HG02759 (cell line): ENCODE measurements around the gene RNF113A.
A peak's percentile ranks its signal among the peaks of the same experiment; 100 is the strongest.
"Not testable (repeated sequence)": the region's sequence is repeated elsewhere in the genome, so short reads cannot be mapped to it uniquely, and the experiment has no call there.

Experiments used
- ATAC-seq: cut with Tn5 transposase; IDR thresholded peaks from one replicate; pipeline ENCODE4 v1.9.1; 2021; ENCODE audit warnings: mild to moderate bottlenecking, moderate library complexity; ENCODE audit not compliant: unreplicated experiment

RNF113A gene

GRCh38 chrX:119871599-119872395, at the start of gene RNF113A, which contains the start of gene NDUFA1:
Gene RNF113A, minus strand, starts transcription at chrX:119871733. Its CDS starts 120 bp downstream, at chrX:119871613.
Gene NDUFA1, plus strand, starts transcription at chrX:119871832. Its CDS starts 80 bp downstream, at chrX:119871912.
- ATAC-seq: peak; percentile 96

GRCh38 chrX:119919835-119920585, 48.5 kb upstream of the RNF113A start:
- no peak for ATAC-seq

- ATAC-seq: no peak
These were observed 46.3 kb upstream of the RNF113A start for GRCh38 chrX:119917877-119918276.

- ATAC-seq: no peak
These were observed 44.8 kb upstream of the RNF113A start for GRCh38 chrX:119916310-119916709.

GRCh38 chrX:119900976-119901375, 29.4 kb upstream of the RNF113A start:
- no peak for ATAC-seq

GRCh38 chrX:119899125-119899524, 27.6 kb upstream of the RNF113A start:
- ATAC-seq: no peak

- ATAC-seq: no peak
These were observed 24.4 kb upstream of the RNF113A start, which contains the start of gene AKAP14 for GRCh38 chrX:119895843-119896326. Gene AKAP14, plus strand, starts transcription at chrX:119895893. Its CDS starts 7,331 bp downstream, at chrX:119903224.

- ATAC-seq: not testable (repeated sequence)
These were observed 20.6 kb upstream of the RNF113A start for GRCh38 chrX:119891961-119892692.

GRCh38 chrX:119890626-119891025, 19.1 kb upstream of the RNF113A start:
- ATAC-seq: not testable (repeated sequence)

GRCh38 chrX:119887721-119888425, 16.3 kb upstream of the RNF113A start:
- ATAC-seq: peak; percentile 89

- ATAC-seq: no peak
These were observed 14.3 kb upstream of the RNF113A start for GRCh38 chrX:119885554-119886428.

- peak; percentile 83 for ATAC-seq
These were observed 9.3 kb upstream of the RNF113A start for GRCh38 chrX:119880552-119881437.

GRCh38 chrX:119880076-119880475, 8.5 kb upstream of the RNF113A start:
- ATAC-seq: no peak

GRCh38 chrX:119878740-119879139, 7.2 kb upstream of the RNF113A start:
- ATAC-seq: no peak

- peak; percentile 49 for ATAC-seq
These were observed 311 bp downstream of the RNF113A start for GRCh38 chrX:119871245-119871598.

GRCh38 chrX:119870626-119871131, 854 bp downstream of the RNF113A start:
- peak; percentile 12 for ATAC-seq

GRCh38 chrX:119853444-119853843, 18.1 kb downstream of the RNF113A start:
- ATAC-seq: no peak
